ENCODE data around the gene UNC93B1. TPM values are rescaled to one million over a fixed set of nuclear protein-coding genes. Genes with fewer than 3 reads are reported as not detected.

UNC93B1 gene, protein sequence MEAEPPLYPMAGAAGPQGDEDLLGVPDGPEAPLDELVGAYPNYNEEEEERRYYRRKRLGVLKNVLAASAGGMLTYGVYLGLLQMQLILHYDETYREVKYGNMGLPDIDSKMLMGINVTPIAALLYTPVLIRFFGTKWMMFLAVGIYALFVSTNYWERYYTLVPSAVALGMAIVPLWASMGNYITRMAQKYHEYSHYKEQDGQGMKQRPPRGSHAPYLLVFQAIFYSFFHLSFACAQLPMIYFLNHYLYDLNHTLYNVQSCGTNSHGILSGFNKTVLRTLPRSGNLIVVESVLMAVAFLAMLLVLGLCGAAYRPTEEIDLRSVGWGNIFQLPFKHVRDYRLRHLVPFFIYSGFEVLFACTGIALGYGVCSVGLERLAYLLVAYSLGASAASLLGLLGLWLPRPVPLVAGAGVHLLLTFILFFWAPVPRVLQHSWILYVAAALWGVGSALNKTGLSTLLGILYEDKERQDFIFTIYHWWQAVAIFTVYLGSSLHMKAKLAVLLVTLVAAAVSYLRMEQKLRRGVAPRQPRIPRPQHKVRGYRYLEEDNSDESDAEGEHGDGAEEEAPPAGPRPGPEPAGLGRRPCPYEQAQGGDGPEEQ
- 9.3 TPM for polyA plus RNA-seq (2013, experiment 1 of 4)
- 11.2 TPM for polyA plus RNA-seq (2013, experiment 2 of 4)
- polyA plus RNA-seq (2013, experiment 3 of 4) = 14.8 TPM
- 13.3 TPM for polyA plus RNA-seq (2013, experiment 4 of 4)

DNA sequence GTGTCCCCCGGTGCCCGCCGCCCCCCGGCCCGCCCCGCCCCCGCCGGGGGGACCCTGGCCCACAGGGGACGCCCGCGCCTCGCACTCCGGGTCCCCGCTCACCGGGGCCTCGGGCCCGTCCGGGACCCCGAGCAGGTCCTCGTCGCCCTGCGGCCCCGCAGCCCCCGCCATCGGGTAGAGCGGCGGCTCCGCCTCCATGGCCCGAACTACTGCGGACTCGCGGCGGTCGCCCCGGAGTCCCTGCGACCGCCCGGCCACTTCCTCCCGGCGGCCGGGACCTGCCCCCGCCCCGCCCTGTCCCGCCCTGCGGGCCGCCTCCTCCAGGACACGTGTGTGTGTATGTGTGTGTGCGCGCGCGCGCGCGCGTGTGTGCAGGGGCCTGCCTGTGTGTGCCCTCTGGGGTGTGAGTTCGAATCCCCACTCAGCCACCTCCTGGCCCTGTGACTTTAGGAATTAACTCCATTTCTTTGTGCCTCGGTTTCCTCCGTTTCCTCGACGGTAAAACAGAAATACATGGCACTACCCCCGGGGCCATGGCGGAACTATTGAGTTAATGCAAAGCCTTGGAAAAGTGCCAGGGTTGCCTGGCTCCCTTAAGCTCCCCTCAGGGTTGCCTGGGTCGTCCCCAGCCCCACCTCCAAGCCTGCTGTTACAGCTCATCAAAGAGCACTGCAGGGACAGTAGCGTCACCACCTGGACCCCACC is at the start of gene UNC93B1:
Gene UNC93B1 (minus strand): TSS at position 252 of the 705 bp plus-strand sequence. CDS start 54 bp downstream, at position 198.
- Histone ChIP-seq H3K27ac (ENCODE audit: insufficient read depth, low read depth, low read length, poor library complexity, severe bottlenecking) (no peak within 1 kb of the TSS), H3K4me3 (ENCODE audit: insufficient read depth, low read depth, low read length) (peak within 1 kb of the TSS; percentile 41), H3K36me3 (ENCODE audit: control insufficient read depth, insufficient read depth, low read length) (no peaks in the 10 kb centered on the region), H3K9me3 (ENCODE audit: control insufficient read depth, low read length) (no peaks in the 10 kb centered on the region), H3K4me1 (ENCODE audit: control insufficient read depth, insufficient read depth, low read length) (no peaks in the 10 kb centered on the region), H3K27me3 (ENCODE audit: control insufficient read depth, insufficient read depth, low read length, poor library complexity, severe bottlenecking) (peaks cover 21% of the 10 kb centered on the region)
- WGBS, 2 experiments = 8% methylated on average over 64 of the region's 64 CpGs

DNA sequence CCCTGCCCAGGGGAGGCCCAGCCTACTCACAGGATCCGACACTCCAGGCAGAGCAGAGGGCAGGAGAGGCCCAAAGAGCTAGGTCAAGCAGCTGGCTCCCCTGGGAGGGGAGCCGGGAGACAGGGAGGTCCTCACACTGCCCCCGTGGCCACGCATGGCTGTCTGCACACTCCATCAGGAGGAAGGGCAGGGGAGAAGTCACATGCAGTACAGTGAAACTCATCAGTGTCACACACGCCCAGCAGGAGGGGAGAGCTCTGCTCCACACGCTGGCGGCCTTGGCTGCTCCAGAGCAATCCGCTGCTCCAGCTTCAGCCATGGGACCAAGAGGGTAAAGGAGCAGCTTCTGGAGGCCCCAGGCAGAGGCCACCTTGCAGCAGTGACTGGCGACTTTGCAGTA is 49.2 kb upstream of the UNC93B1 start:
- no peaks in the 10 kb centered on the region for H3K36me3 ChIP-seq (ENCODE audit: control insufficient read depth, insufficient read depth, low read length)

DNA sequence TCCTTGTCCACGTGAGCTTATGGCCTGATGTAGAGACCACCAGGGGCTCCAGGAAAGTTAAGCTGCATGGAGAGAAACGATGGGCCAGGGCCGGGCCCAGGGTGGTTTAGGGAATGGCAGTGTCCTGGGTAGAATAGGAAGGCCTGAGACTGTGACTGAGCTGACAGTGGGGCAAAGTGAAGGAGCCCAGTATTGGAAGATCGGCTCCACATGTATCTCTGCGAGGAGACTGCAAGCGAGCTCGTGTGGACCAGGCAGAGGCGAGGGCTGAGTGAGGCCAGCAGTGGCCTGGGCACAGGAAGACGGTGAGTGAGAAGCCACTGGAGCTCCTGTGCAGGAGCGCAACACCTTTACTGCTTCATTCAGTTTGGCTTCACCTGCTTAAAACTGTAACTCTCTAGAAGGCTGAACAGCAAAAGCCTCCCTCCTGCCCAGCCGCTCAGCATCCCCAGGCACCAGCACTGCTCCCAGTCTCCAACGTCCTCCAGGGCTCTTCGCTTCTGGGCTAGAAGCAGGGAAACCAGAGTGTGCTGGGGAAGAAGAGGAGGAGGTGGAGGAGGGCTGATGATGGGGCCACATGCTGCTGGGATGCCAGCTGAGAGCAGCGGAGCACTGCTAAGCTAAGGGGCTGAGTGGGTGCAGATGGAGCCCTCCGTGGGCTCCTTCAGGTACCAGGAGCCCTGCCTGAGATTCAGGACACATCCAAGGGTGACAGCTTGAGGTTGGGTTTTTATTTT is 48.4 kb upstream of the UNC93B1 start:
- Histone ChIP-seq H3K9me3 (ENCODE audit: control insufficient read depth, low read length) (no peaks in the 10 kb centered on the region), H3K4me1 (ENCODE audit: control insufficient read depth, insufficient read depth, low read length) (no peaks in the 10 kb centered on the region), H3K4me3 (ENCODE audit: insufficient read depth, low read depth, low read length) (no peak overlapping the region), H3K27ac (ENCODE audit: insufficient read depth, low read depth, low read length, poor library complexity, severe bottlenecking) (no peak overlapping the region), H3K36me3 (ENCODE audit: control insufficient read depth, insufficient read depth, low read length) (no peaks in the 10 kb centered on the region), H3K27me3 (ENCODE audit: control insufficient read depth, insufficient read depth, low read length, poor library complexity, severe bottlenecking) (no peaks in the 10 kb centered on the region)
- WGBS, 2 experiments = 92 to 93% methylated on average over 15 of the region's 15 CpGs

More for the DNA sequence above, 49.2 kb upstream of the UNC93B1 start:
- Histone ChIP-seq H3K27ac (ENCODE audit: insufficient read depth, low read depth, low read length, poor library complexity, severe bottlenecking) (no peak overlapping the region), H3K27me3 (ENCODE audit: control insufficient read depth, insufficient read depth, low read length, poor library complexity, severe bottlenecking) (no peaks in the 10 kb centered on the region), H3K4me3 (ENCODE audit: insufficient read depth, low read depth, low read length) (no peak overlapping the region), H3K4me1 (ENCODE audit: control insufficient read depth, insufficient read depth, low read length) (no peaks in the 10 kb centered on the region), H3K9me3 (ENCODE audit: control insufficient read depth, low read length) (no peaks in the 10 kb centered on the region)
- 86 to 89% methylated on average over 9 of the region's 9 CpGs for WGBS, 2 experiments

DNA sequence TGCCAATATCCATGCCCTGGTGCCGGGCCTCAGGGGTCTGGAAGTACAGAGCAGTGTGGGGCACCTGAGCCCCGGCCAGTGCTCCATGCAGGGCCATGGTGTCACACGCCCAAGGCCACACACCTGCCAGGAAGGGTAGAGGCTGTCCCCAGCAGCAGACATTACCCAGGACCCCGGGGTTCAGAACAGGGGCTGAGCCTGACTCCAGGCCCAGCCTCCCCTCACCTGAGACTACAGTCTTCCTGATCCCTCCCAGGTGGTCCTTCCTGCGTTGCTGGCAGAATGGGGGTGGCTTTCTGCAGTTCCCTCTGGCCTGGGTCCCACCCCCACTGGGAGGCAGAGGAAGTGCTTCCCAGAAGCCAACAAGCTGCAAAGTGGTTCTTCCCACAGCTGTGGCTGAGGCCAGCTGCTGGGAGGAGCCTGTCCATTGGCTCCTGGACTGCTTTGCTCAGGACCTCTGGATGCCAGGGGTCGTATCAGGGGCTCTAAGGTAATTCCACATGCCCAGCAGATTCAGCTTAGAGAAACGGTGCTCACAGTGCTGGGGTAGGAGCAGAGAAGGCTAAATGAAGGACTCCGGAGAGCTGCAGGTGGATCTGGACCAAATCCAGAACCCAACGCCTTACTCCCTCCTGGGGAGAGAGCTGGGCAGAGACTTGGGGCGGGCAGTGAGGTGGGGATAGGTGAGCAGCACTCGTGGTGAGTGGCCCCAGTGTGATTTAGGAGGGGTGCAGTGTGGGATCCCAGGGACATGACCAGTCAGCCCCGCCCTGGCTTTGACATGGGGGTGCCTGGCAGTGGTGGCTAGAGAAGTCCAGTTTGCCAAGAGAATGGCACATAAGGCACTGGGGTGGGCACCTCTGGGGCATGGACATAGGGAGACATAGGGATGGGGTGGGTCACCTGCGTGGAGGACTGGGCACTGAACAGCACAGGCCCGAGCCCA is 47.6 kb upstream of the UNC93B1 start:
- H3K4me1 ChIP-seq (ENCODE audit: control insufficient read depth, insufficient read depth, low read length) = no peaks in the 10 kb centered on the region
- H3K27ac ChIP-seq (ENCODE audit: insufficient read depth, low read depth, low read length, poor library complexity, severe bottlenecking) = no peak overlapping the region
- no peaks in the 10 kb centered on the region for H3K36me3 ChIP-seq (ENCODE audit: control insufficient read depth, insufficient read depth, low read length)
- 89 to 90% methylated on average over 14 of the region's 14 CpGs for WGBS, 2 experiments
- no peak overlapping the region for H3K4me3 ChIP-seq (ENCODE audit: insufficient read depth, low read depth, low read length)
- H3K27me3 ChIP-seq (ENCODE audit: control insufficient read depth, insufficient read depth, low read length, poor library complexity, severe bottlenecking) = no peaks in the 10 kb centered on the region
- H3K9me3 ChIP-seq (ENCODE audit: control insufficient read depth, low read length) = no peaks in the 10 kb centered on the region

DNA sequence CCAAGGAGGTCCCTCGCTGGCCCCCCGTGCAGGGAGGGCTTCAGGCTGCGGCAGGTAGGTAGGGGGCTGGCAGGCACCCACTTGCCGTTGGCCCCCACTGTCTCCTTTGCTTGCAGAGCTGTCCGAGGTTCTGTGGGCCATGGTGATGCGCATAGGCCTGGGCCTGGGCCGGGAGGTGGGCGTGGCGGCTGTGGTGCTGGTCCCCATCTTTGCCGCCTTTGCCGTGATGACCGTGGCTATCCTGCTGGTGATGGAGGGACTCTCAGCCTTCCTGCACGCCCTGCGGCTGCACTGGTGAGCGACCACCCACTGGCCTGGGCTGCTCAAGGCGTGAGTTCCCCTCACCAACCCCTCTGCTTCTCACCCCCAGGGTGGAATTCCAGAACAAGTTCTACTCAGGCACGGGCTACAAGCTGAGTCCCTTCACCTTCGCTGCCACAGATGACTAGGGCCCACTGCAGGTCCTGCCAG is 46.5 kb upstream of the UNC93B1 start:
- 94 to 95% methylated on average over 18 of the region's 18 CpGs for WGBS, 2 experiments
- Histone ChIP-seq H3K4me1 (ENCODE audit: control insufficient read depth, insufficient read depth, low read length) (no peaks in the 10 kb centered on the region), H3K4me3 (ENCODE audit: insufficient read depth, low read depth, low read length) (no peak overlapping the region), H3K27me3 (ENCODE audit: control insufficient read depth, insufficient read depth, low read length, poor library complexity, severe bottlenecking) (no peaks in the 10 kb centered on the region), H3K27ac (ENCODE audit: insufficient read depth, low read depth, low read length, poor library complexity, severe bottlenecking) (no peak overlapping the region), H3K36me3 (ENCODE audit: control insufficient read depth, insufficient read depth, low read length) (no peaks in the 10 kb centered on the region), H3K9me3 (ENCODE audit: control insufficient read depth, low read length) (no peaks in the 10 kb centered on the region)

DNA sequence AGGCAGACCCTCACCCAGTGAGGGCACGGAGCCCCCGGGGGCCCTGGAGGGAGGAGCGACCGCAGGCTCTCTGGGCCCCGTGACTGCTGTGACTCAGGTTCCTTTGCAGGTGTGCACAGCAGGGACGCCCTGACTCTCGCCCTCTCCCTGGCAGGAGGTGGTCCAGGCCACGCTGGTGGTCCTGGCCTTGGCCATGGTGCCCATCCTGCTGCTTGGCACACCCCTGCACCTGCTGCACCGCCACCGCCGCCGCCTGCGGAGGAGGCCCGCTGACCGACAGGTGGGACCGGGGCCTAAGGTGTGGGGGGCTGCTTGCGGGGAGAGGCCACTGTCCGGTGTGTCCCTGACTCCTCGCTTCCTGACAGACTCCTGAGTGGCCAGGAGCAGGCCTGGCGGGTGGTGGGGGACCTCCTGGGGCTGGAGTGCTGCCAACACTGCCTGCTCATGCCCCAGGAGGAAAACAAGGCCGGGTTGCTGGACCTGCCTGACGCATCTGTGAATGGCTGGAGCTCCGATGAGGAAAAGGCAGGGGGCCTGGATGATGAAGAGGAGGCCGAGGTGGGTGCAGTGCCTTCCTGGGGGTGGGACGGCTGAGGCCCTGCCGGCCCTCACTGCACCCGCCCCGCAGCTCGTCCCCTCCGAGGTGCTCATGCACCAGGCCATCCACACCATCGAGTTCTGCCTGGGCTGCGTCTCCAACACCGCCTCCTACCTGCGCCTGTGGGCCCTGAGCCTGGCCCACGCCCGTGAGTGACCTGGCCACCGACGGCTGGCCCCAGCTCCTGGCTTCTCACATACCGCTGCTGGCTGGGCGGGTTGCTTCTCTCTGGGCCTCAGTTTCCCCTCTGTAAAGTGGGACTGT is 45.8 kb upstream of the UNC93B1 start:
- no peak overlapping the region for H3K4me3 ChIP-seq (ENCODE audit: insufficient read depth, low read depth, low read length)
- no peaks in the 10 kb centered on the region for H3K4me1 ChIP-seq (ENCODE audit: control insufficient read depth, insufficient read depth, low read length)
- H3K36me3 ChIP-seq (ENCODE audit: control insufficient read depth, insufficient read depth, low read length) = no peaks in the 10 kb centered on the region
- WGBS, 2 experiments = 93 to 95% methylated on average over 40 of the region's 40 CpGs
- H3K27ac ChIP-seq (ENCODE audit: insufficient read depth, low read depth, low read length, poor library complexity, severe bottlenecking) = no peak overlapping the region
- no peaks in the 10 kb centered on the region for H3K9me3 ChIP-seq (ENCODE audit: control insufficient read depth, low read length)
- no peaks in the 10 kb centered on the region for H3K27me3 ChIP-seq (ENCODE audit: control insufficient read depth, insufficient read depth, low read length, poor library complexity, severe bottlenecking)

DNA sequence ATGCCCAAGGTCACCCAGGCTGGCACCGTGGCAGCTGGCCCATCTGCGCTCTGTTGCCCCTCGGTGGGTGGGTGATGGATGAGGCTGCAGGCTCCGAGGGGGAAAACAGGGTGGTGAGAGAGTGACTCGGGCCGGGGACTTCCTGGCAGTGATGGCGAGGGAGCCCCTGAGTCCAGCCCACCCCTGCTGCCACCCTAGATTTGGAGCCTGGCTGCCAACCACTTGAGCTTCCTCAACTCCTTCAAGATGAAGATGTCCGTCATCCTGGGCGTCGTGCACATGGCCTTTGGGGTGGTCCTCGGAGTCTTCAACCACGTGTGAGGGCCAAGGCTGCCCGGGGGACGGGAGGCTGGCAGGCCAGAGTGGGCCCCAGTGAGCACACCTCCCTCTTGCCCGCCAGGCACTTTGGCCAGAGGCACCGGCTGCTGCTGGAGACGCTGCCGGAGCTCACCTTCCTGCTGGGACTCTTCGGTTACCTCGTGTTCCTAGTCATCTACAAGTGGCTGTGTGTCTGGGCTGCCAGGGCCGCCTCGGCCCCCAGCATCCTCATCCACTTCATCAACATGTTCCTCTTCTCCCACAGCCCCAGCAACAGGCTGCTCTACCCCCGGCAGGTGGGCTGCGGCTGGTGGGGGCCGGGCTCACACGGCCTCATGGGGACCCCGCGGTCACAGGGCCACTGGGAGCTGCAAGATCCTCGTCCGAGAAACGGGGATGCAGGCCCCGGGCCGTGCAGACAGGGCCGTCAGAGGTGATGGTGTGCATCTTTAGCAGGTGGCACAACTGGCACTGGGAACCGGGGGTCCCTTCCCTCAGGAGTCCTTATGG is 45.0 kb upstream of the UNC93B1 start:
- H3K36me3 ChIP-seq (ENCODE audit: control insufficient read depth, insufficient read depth, low read length) = no peaks in the 10 kb centered on the region

More for the DNA sequence above, 45.0 kb upstream of the UNC93B1 start:
- Histone ChIP-seq H3K9me3 (ENCODE audit: control insufficient read depth, low read length) (no peaks in the 10 kb centered on the region), H3K27ac (ENCODE audit: insufficient read depth, low read depth, low read length, poor library complexity, severe bottlenecking) (no peak overlapping the region), H3K4me3 (ENCODE audit: insufficient read depth, low read depth, low read length) (no peak overlapping the region), H3K27me3 (ENCODE audit: control insufficient read depth, insufficient read depth, low read length, poor library complexity, severe bottlenecking) (no peaks in the 10 kb centered on the region), H3K4me1 (ENCODE audit: control insufficient read depth, insufficient read depth, low read length) (no peaks in the 10 kb centered on the region)
- WGBS, 2 experiments = 91% methylated on average over 35 of the region's 35 CpGs
